H1 (cell line): ENCODE measurements around the gene CMTR1. TPM values are rescaled to one million over a fixed set of nuclear protein-coding genes. Genes with fewer than 3 reads are reported as not detected.

Source experiments
- CTCF ChIA-PET: fragments of 300-600 bp; sonication (Branson Sonifier 250); formaldehyde crosslinking; loops from one replicate; lab custom pipeline; 2021; ENCODE audit not compliant: partially characterized antibody; lab: Charles Lee
- POLR2A ChIA-PET: fragments of 300-600 bp; sonication (Branson Sonifier 250); formaldehyde crosslinking; loops from one replicate; lab custom pipeline; 2021; ENCODE audit warnings: inconsistent platforms; ENCODE audit not compliant: partially characterized antibody; lab: Charles Lee
- DNase-seq, 2 experiments: peaks; one replicate each; pipeline versions ENCODE4 v3.0.0 to v3.0.0-alpha.2; 2010 to 2022; ENCODE audit warnings: low spot score in 2 of 2, low read depth in 1 of 2, mixed read lengths in 1 of 2
- FAIRE-seq: peaks from 2 replicates; lab custom pipeline; 2011; peaks lifted over from hg19 to GRCh38; lab: Jason Lieb, UNC
- H2AFZ ChIP-seq: 2 replicates; pipeline ENCODE4 v1.8.1; 2012; ENCODE audit warnings: low read length, inconsistent platforms
- H2AK5ac ChIP-seq: 2 replicates; pipeline ENCODE4 v1.6.1; 2013; ENCODE audit warnings: low read depth, low read length
- H2BK120ac ChIP-seq: replicated peaks from 2 replicates; pipeline ENCODE3; 2013; ENCODE audit warnings: low read depth, low read length, inconsistent platforms
- H2BK12ac ChIP-seq: 2 replicates; pipeline ENCODE4 v1.6.1; 2013; ENCODE audit warnings: low read depth, low read length
- H2BK15ac ChIP-seq: 2 replicates; pipeline ENCODE4 v1.6.1; 2013; ENCODE audit warnings: low read length
- H2BK20ac ChIP-seq: 2 replicates; pipeline ENCODE4 v1.6.1; 2013; ENCODE audit warnings: low read length
- H2BK5ac ChIP-seq: 2 replicates; pipeline ENCODE4 v1.6.1; 2013; ENCODE audit warnings: low read depth, low read length
- H3K14ac ChIP-seq: 2 replicates; pipeline ENCODE4 v1.6.1; 2013; ENCODE audit warnings: inconsistent platforms; ENCODE audit not compliant: insufficient read length
- H3K18ac ChIP-seq: 2 replicates; pipeline ENCODE4 v1.6.1; 2013; ENCODE audit warnings: low read length; ENCODE audit errors: extremely low read depth
- H3K23ac ChIP-seq: 2 replicates; pipeline ENCODE4 v1.6.1; 2013; ENCODE audit warnings: inconsistent platforms; ENCODE audit not compliant: insufficient read length
- H3K23me2 ChIP-seq: 2 replicates; pipeline ENCODE4 v1.6.1; 2013; ENCODE audit warnings: low read depth, low read length
- H3K27ac ChIP-seq: 2 replicates; pipeline ENCODE4 v1.6.1; 2011; ENCODE audit warnings: low read depth, low read length, inconsistent platforms
- H3K27me3 ChIP-seq, 4 experiments: replicated peaks in 1 of 4; 1 replicate in 1 of 4; 2 replicates in 3 of 4; pipeline versions ENCODE4 v1.6.1 to v1.8.1; 2011 to 2013; ENCODE audit warnings: low read length in 3 of 4, mild to moderate bottlenecking in 3 of 4, inconsistent platforms in 2 of 4, mixed read lengths in 2 of 4, moderate library complexity in 1 of 4; ENCODE audit not compliant: control insufficient read depth in 3 of 4, insufficient read depth in 3 of 4; ENCODE audit errors: extremely low read depth in 1 of 4
- H3K36me3 ChIP-seq, 4 experiments: 2 replicates each; pipeline versions ENCODE4 v1.6.1 to v1.8.1; 2011 to 2013; ENCODE audit warnings: mild to moderate bottlenecking in 4 of 4, low read length in 3 of 4, moderate library complexity in 2 of 4, control low read depth in 1 of 4, inconsistent platforms in 1 of 4; ENCODE audit not compliant: insufficient read depth in 4 of 4, control insufficient read depth in 2 of 4
- H3K4ac ChIP-seq: replicated peaks from 2 replicates; pipeline ENCODE3; 2013; ENCODE audit warnings: low read length, low read depth, mixed read lengths, inconsistent platforms; ENCODE audit not compliant: insufficient read length
- H3K4me1 ChIP-seq, 4 experiments: replicated peaks in 1 of 4; 1 replicate in 1 of 4; 2 replicates in 3 of 4; pipeline versions ENCODE4 v1.6.1 to v1.8.1; 2011 to 2013; ENCODE audit warnings: low read length in 3 of 4, inconsistent platforms in 2 of 4, mixed read lengths in 1 of 4; ENCODE audit not compliant: insufficient read depth in 4 of 4, control insufficient read depth in 3 of 4
- H3K4me2 ChIP-seq, 2 experiments: 2 replicates each; pipeline versions ENCODE4 v1.6.1 to v1.8.1; 2011 to 2013; ENCODE audit warnings: low read depth in 2 of 2, low read length in 2 of 2, control low read depth in 1 of 2, inconsistent platforms in 1 of 2, mild to moderate bottlenecking in 1 of 2; ENCODE audit not compliant: insufficient read depth in 1 of 2
- H3K4me3 ChIP-seq, 4 experiments: fragments of 200-600, 300-600 bp in 1 of 4; sonication (generic), shearing (Covaris generic), sonication (Bioruptor Twin) in 1 of 4; 2 replicates each; pipeline versions ENCODE4 v1.5.1 to v1.8.1; 2011 to 2016; ENCODE audit warnings: low read length in 4 of 4, low read depth in 3 of 4, control low read depth in 2 of 4, inconsistent platforms in 2 of 4, mild to moderate bottlenecking in 2 of 4, mixed read lengths in 1 of 4, moderate library complexity in 1 of 4; ENCODE audit not compliant: insufficient read depth in 2 of 4; ENCODE audit errors: extremely low read depth in 1 of 4
- H3K56ac ChIP-seq: replicated peaks from 2 replicates; pipeline ENCODE3; 2013; ENCODE audit warnings: low read depth, mild to moderate bottlenecking, mixed read lengths, low read length, inconsistent platforms; ENCODE audit not compliant: insufficient read length
- H3K79me1 ChIP-seq: 2 replicates; pipeline ENCODE4 v1.6.1; 2013; ENCODE audit warnings: low read depth, low read length, control low read depth
- H3K79me2 ChIP-seq, 2 experiments: 2 replicates each; pipeline versions ENCODE4 v1.6.1 to v1.8.1; 2012 to 2013; ENCODE audit warnings: low read length in 2 of 2, mild to moderate bottlenecking in 2 of 2, inconsistent platforms in 1 of 2; ENCODE audit not compliant: insufficient read depth in 2 of 2, control insufficient read depth in 1 of 2
- H3K9ac ChIP-seq, 4 experiments: replicated peaks in 1 of 4; 1 replicate in 1 of 4; 2 replicates in 3 of 4; pipeline versions ENCODE4 v1.6.1 to v1.8.1; 2011 to 2013; ENCODE audit warnings: low read depth in 3 of 4, low read length in 3 of 4, control low read depth in 2 of 4, mild to moderate bottlenecking in 2 of 4, moderate library complexity in 2 of 4, inconsistent platforms in 1 of 4; ENCODE audit errors: extremely low read depth in 1 of 4
- H3K9me3 ChIP-seq, 2 experiments: 2 replicates each; pipeline versions ENCODE4 v1.6.1 to v1.8.1; 2012 to 2013; ENCODE audit warnings: mild to moderate bottlenecking in 2 of 2, moderate library complexity in 2 of 2, control low read depth in 1 of 2, inconsistent platforms in 1 of 2, low read depth in 1 of 2, low read length in 1 of 2, mixed read lengths in 1 of 2; ENCODE audit not compliant: insufficient read depth in 2 of 2
- H4K20me1 ChIP-seq, 2 experiments: replicated peaks in 1 of 2; 2 replicates each; pipeline versions ENCODE3 to v1.8.1; 2011 to 2013; ENCODE audit warnings: inconsistent platforms in 2 of 2, low read length in 2 of 2, mild to moderate bottlenecking in 1 of 2; ENCODE audit not compliant: insufficient read depth in 2 of 2, control insufficient read depth in 1 of 2
- H4K5ac ChIP-seq: 2 replicates; pipeline ENCODE4 v1.6.1; 2013; ENCODE audit warnings: low read length, low read depth, mixed read lengths, inconsistent platforms; ENCODE audit not compliant: insufficient read length
- H4K8ac ChIP-seq: 2 replicates; pipeline ENCODE4 v1.8.0; 2013; ENCODE audit warnings: mild to moderate bottlenecking, moderate library complexity, low read length, inconsistent platforms; ENCODE audit not compliant: insufficient read depth; ENCODE audit errors: extremely low read depth
- H4K91ac ChIP-seq: replicated peaks from 2 replicates; pipeline ENCODE3; 2013; ENCODE audit warnings: low read length, mixed read lengths, inconsistent platforms; ENCODE audit not compliant: insufficient read length
- ATF2 ChIP-seq: IDR thresholded peaks from 2 replicates; pipeline ENCODE4 v1.6.1; 2012; ENCODE audit warnings: low read length, inconsistent platforms
- CTCF ChIP-seq, 3 experiments: IDR thresholded peaks; 1 replicate in 2 of 3; 2 replicates in 1 of 3; pipeline versions ENCODE4 v1.5.1 to v1.6.1; 2011; ENCODE audit warnings: low read length in 3 of 3, mild to moderate bottlenecking in 3 of 3, inconsistent platforms in 2 of 3, low read depth in 1 of 3, moderate library complexity in 1 of 3; ENCODE audit not compliant: insufficient read depth in 1 of 3; ENCODE audit errors: control extremely low read depth in 1 of 3
- HDAC6 ChIP-seq: IDR thresholded peaks from one replicate; pipeline ENCODE4 v1.7.1; 2012; ENCODE audit warnings: low read depth, mild to moderate bottlenecking, inconsistent platforms, low read length, moderate library complexity
- JUN ChIP-seq: IDR thresholded peaks from 2 replicates; pipeline ENCODE4 v1.6.1; 2011; ENCODE audit warnings: low read depth, mild to moderate bottlenecking, improper control_type of control experiment, low read length
- KDM5A ChIP-seq: fragments of 200-600 bp; IDR thresholded peaks from 2 replicates; pipeline ENCODE4 v1.7.1; 2012; ENCODE audit warnings: mild to moderate bottlenecking, low read length, inconsistent platforms, mixed read lengths
- NRF1 ChIP-seq: IDR thresholded peaks from 2 replicates; pipeline ENCODE4 v1.6.1; 2011; ENCODE audit warnings: mild to moderate bottlenecking, low read depth, low read length, improper control_type of control experiment
- POLR2A ChIP-seq, 2 experiments: IDR thresholded peaks; 1 replicate in 1 of 2; 2 replicates in 1 of 2; pipeline ENCODE4 v1.6.1; 2011; ENCODE audit warnings: low read depth in 2 of 2, low read length in 2 of 2, mild to moderate bottlenecking in 2 of 2; ENCODE audit errors: control extremely low read depth in 1 of 2
- POU5F1 ChIP-seq: IDR thresholded peaks from 2 replicates; pipeline ENCODE4 v1.6.1; 2011; ENCODE audit warnings: low read depth, mild to moderate bottlenecking, low read length, moderate library complexity
- RFX5 ChIP-seq: IDR thresholded peaks from 2 replicates; pipeline ENCODE4 v1.6.1; 2011; ENCODE audit warnings: low read depth, low read length, improper control_type of control experiment, borderline replicate concordance
- TBP ChIP-seq: IDR thresholded peaks from 2 replicates; pipeline ENCODE4 v1.6.1; 2011; ENCODE audit warnings: low read depth, low read length, improper control_type of control experiment
- YY1 ChIP-seq: IDR thresholded peaks from 2 replicates; pipeline ENCODE4 v1.6.1; 2011; ENCODE audit warnings: low read depth, mild to moderate bottlenecking, low read length
- WGBS, 2 experiments: shearing (Covaris generic) in 1 of 2; methylation state at CpG; one replicate each; pipeline versions ENCODE4 v1.1.6 to v1.1.7; 2013 to 2015; ENCODE audit warnings: low lambda C conversion rate in 2 of 2, mixed read lengths in 2 of 2, inconsistent platforms in 1 of 2, low coverage in 1 of 2, missing lambda C conversion rate in 1 of 2; ENCODE audit not compliant: insufficient replicate concordance in 2 of 2, insufficient coverage in 1 of 2, insufficient read length in 1 of 2; ENCODE audit errors: extremely low coverage in 1 of 2, missing lambda C conversion rate in 1 of 2; 5-methylcytosine and 5-hydroxymethylcytosine counted together
- polyA plus RNA-seq, 7 experiments: library from polyadenylated mRNA; depleted of rRNA in 3 of 7; stranded (reverse) in 5 of 7; unstranded in 2 of 7; fragments of >200 nt in 5 of 7; fragments of 200-250 nt in 2 of 7; gene quantifications; 1 replicate in 5 of 7; 2 replicates in 1 of 7; 4 replicates in 1 of 7; pipeline versions ENCODE4 v1.2.1 to v1.2.3, GENCODE V29; 2011 to 2013; ENCODE audit warnings: missing spikeins in 2 of 7, mixed read lengths in 2 of 7
- total RNA-seq: library from RNA; stranded (reverse); fragmentation: NEBNext Ultra II Directional; extraction: Animal tissue kit (Norgen Biotek cat#: 25700); gene quantifications from 2 replicates; pipeline ENCODE4 v1.2.1, GENCODE V29; 2021

CMTR1 gene
- total and polyA plus RNA-seq, 2 of the 8 experiments (the other 6 are each of a cell fraction or from before 2014, with no cell fraction given), result 15.2 to 33.1 TPM

- H4K20me1 ChIP-seq, result peaks cover 0 to 2% of the 10 kb centered on the region in 2 experiments
- ChIA-PET POLR2A (interaction anchor here (1.0 to 1.9 kb wide), 2 partner anchors 8 to 12 kb away, joined by 5 to 7 read pairs; no protein-coding TSS in a partner anchor), CTCF (interaction anchor here (0.9 to 9.9 kb wide), 13 partner anchors 9 to 167 kb away, joined by 3 to 80 read pairs (median 5); no protein-coding TSS in a partner anchor)
- H3K27me3 ChIP-seq, result no peaks in the 10 kb centered on the region
- H3K23ac ChIP-seq, result no peak overlapping the region
- no peak overlapping the region for H4K5ac ChIP-seq
- H3K4ac ChIP-seq, result no peak overlapping the region
- 87% methylated on average over 4 of the region's 4 CpGs; no CpG with 5 or more reads in 1 of the 2 experiments for WGBS, 2 experiments
- no peak overlapping the region for H2BK120ac ChIP-seq
- no peak overlapping the region for H2BK20ac ChIP-seq
- H3K9me3 ChIP-seq, result no peaks in the 10 kb centered on the region
- no peak overlapping the region for H2BK5ac ChIP-seq
- FAIRE-seq, result no peak
- no peaks in the 10 kb centered on the region for H3K79me1 ChIP-seq
- H3K4me1 ChIP-seq, result no peaks in the 10 kb centered on the region; a peak in 2 of 7 replicates
- H3K9ac ChIP-seq, result no peak overlapping the region
- no peaks in the 10 kb centered on the region for H3K36me3 ChIP-seq
- H3K79me2 ChIP-seq, result no peaks in the 10 kb centered on the region
- H3K4me2 ChIP-seq, result no peak overlapping the region
- H3K27ac ChIP-seq, result no peak overlapping the region
- H3K18ac ChIP-seq, result no peak overlapping the region
- peaks cover 3% of the 10 kb centered on the region; the same call in 1 of the 2 replicates for H3K23me2 ChIP-seq
- H4K91ac ChIP-seq, result no peak overlapping the region
- no peak overlapping the region for H2BK12ac ChIP-seq
- DNase-seq, result no peak
- no peak overlapping the region for H2AK5ac ChIP-seq
- no peak overlapping the region for H2BK15ac ChIP-seq
- H3K56ac ChIP-seq, result no peak overlapping the region
- H2AFZ ChIP-seq, result no peak overlapping the region
- no peak overlapping the region for H3K4me3 ChIP-seq
- no peak overlapping the region for H4K8ac ChIP-seq
- no peak overlapping the region for H3K14ac ChIP-seq
- TF ChIP-seq ATF2 (no peak), RFX5 (no peak), POLR2A (IDR thresholded peaks at IDR 0.05; ENCODE audit: control extremely low read depth in 1 of 2, low read depth in 2 of 2, low read length in 2 of 2) (no peak), KDM5A (no peak), TBP (no peak), NRF1 (no peak), YY1 (no peak), POU5F1 (no peak), JUN (no peak), HDAC6 (no peak), CTCF (IDR thresholded peaks at IDR 0.05; ENCODE audit: control extremely low read depth in 1 of 3, insufficient read depth in 1 of 3, low read depth in 1 of 3, low read length in 3 of 3) (no peak)
These were observed 91.9 kb downstream of the CMTR1 start for GRCh38 chr6:37524970-37525318.
